Adipocyte (in vitro differentiated cells): ENCODE results near the gene LKAAEAR1.
A peak's percentile ranks its signal among the peaks of the same experiment; 100 is the strongest.

Experiments
- DNase-seq: peaks from one replicate; pipeline ENCODE4 v3.0.0-alpha.2; 2015; ENCODE audit warnings: low read depth
- H3K27me3 ChIP-seq: replicated peaks from 2 replicates; pipeline ENCODE4 v1.7.0; 2013; ENCODE audit warnings: mild to moderate bottlenecking, low read length, moderate library complexity; ENCODE audit not compliant: control insufficient read depth, insufficient read depth
- H3K36me3 ChIP-seq: 2 replicates; pipeline ENCODE4 v1.7.0; 2013; ENCODE audit warnings: low read length, mild to moderate bottlenecking, moderate library complexity; ENCODE audit not compliant: control insufficient read depth, insufficient read depth, severe bottlenecking
- H3K4me1 ChIP-seq: 2 replicates; pipeline ENCODE4 v1.7.0; 2013; ENCODE audit warnings: mild to moderate bottlenecking, low read length, moderate library complexity; ENCODE audit not compliant: control insufficient read depth, insufficient read depth
- H3K4me3 ChIP-seq: 2 replicates; pipeline ENCODE4 v1.7.0; 2013; ENCODE audit warnings: mild to moderate bottlenecking, low read length, moderate library complexity
- H3K9ac ChIP-seq: 2 replicates; pipeline ENCODE4 v1.7.0; 2013; ENCODE audit warnings: mild to moderate bottlenecking, low read length, moderate library complexity
- H3K9me3 ChIP-seq: 2 replicates; pipeline ENCODE4 v1.7.0; 2013; ENCODE audit warnings: mild to moderate bottlenecking, low read length, moderate library complexity; ENCODE audit not compliant: control insufficient read depth

Gene LKAAEAR1

DNA sequence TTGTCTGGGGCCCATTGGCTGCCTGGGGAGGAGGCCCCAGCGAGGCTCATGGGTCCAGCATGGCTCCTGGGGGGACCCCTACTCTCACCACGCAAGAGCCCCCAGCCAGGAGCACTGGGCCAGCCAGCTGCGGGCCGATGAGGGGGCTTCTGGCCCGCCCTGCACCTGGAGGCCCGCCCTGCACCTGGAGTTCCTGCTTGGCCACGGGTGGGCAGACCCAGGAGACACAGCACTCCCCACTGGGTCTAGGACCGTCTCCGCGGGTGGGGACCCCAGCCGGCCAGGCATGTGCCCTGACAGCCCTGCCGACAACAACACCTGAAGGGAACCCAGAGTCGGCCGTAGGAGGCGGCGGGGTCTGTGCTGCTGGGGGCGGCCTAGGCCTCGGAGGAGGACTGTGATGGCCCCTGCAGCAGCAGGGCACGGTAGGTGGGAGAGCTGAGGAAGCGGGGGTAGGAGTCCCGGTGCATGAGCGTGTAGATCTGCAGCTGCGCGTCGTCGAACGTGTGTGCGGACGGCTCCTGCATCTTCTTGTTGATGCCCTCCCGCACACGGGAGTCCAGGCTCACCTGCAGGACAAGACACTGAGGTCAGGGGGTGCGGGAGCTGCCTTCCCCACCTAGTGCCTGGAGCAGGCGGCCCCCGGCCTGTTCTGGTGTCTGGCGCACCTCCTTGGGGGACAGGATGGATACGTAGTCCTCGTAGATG is 10.6 kb downstream of the LKAAEAR1 start:
- Histone ChIP-seq H3K4me3 (no peak overlapping the region), H3K27me3 (no peaks in the 10 kb centered on the region), H3K9me3 (no peaks in the 10 kb centered on the region), H3K4me1 (peaks cover 6% of the 10 kb centered on the region), H3K9ac (no peak overlapping the region), H3K36me3 (peaks cover 6% of the 10 kb centered on the region)
- DNase-seq = no peak

DNA sequence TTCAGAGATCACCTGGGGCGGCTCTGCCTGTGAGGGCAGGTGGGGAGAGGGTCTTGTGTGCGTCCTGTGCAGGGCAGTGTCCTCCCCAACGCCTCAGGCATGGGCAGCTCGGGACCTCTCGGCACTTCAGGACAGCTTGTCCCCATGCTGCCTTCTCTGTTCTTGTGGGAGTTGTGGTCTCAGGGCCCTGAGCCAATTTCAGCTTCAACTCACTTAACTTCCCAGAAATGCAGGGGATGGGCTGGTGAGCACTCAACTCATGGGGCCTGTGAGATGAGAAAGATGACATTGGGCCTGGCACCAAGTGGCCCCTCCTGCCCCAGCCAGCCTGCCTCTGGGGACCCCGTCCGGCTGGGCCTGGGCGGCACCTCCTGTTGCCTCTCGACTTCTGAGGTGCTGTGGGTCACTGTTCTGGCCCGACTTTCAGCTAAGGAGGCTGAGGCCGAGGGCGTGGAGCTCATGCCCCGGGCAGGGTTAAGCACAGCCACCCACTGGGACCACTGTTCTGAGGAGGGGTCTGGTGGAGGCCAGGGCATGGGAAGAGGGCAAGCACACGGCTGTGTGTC is 11.6 kb downstream of the LKAAEAR1 start:
- Histone ChIP-seq H3K9ac (no peak overlapping the region), H3K27me3 (no peaks in the 10 kb centered on the region), H3K9me3 (no peaks in the 10 kb centered on the region), H3K36me3 (peaks cover 6% of the 10 kb centered on the region), H3K4me1 (no peaks in the 10 kb centered on the region), H3K4me3 (no peak overlapping the region)
- no peak for DNase-seq

DNA sequence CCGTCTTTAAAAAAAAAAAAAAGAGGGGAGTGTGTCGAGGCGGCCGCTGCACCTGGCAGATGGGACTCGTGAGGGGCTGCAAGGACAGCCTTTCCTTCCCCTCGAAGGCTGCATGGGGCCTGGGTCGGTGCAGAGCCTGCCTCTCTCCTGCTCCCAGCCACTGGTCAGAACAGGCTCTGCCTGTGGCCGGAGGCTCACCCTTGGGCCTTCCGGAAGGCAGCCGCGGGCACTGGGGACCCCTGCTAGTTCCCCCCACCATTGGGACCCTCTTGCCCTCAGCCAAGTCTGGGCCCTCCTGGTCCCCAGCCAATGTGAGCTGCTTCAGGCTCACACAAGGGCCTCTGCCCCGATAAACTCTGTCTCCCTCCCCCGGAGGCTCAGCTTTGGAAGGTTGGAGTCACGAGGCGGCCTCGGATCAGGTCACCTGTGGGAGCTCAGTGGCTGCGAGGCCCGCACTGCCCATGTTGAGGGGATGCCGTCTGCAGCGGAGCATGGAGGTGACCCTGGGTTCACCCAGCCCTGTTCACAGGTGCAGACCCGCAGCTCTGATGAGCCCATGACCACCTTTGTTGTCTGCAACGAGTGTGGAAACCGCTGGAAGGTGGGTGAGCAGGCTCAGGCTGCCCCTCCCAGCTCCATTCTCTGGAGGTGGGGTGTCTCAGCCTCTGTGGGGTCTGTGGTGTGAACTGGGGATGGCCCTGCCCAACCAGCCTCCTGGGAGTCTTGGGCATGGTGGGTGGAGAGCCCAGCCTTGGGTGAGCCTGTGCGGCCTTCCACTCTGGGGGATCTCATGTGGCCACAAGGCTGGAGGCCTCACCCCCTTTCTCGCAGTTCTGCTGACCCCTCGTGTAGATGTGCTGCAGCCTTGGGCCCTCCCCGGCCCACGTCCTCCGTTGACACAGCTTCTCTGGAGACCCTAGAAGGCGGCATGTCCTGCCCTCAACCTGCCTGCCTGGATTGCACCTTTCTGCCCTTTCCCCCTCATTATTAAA is 12.6 kb downstream of the LKAAEAR1 start:
- Histone ChIP-seq H3K4me3 (no peak overlapping the region), H3K9me3 (no peaks in the 10 kb centered on the region), H3K27me3 (no peaks in the 10 kb centered on the region), H3K4me1 (no peaks in the 10 kb centered on the region), H3K36me3 (peaks cover 6% of the 10 kb centered on the region), H3K9ac (no peak overlapping the region)
- no peak for DNase-seq

DNA sequence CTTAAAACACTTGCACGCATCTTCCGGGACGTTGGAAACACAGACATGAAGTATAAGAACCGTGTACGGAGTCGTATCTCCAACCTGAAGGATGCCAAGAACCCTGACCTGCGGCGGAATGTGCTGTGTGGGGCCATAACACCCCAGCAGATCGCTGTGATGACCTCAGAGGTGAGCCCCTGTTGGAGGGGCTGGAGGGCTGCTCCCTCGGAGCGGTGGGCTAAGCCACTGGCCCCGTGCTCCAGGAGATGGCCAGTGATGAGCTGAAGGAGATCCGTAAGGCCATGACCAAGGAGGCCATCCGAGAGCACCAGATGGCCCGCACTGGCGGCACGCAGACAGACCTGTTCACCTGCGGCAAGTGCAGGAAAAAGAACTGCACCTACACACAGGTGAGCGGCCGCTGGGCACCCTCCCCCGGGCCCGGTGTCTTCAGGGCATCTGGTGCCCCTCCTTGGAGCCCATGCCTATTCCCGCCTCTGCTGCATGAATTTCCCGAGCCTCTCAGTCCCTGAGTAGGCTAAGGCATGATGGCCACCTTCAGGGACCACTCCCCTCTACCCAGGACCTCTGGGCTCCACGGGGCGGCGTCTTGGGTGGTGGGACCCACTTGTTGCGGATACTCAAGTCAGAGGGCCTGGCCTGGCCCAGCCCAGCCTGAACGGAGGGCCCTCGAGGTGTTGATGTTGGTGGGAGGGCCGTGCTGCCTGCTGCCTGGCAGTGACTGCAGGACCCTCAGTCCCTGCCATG is 13.8 kb downstream of the LKAAEAR1 start:
- Histone ChIP-seq H3K9ac (no peak overlapping the region), H3K27me3 (no peaks in the 10 kb centered on the region), H3K9me3 (no peaks in the 10 kb centered on the region), H3K36me3 (peaks cover 6% of the 10 kb centered on the region), H3K4me1 (no peaks in the 10 kb centered on the region), H3K4me3 (no peak overlapping the region)
- no peak for DNase-seq

DNA sequence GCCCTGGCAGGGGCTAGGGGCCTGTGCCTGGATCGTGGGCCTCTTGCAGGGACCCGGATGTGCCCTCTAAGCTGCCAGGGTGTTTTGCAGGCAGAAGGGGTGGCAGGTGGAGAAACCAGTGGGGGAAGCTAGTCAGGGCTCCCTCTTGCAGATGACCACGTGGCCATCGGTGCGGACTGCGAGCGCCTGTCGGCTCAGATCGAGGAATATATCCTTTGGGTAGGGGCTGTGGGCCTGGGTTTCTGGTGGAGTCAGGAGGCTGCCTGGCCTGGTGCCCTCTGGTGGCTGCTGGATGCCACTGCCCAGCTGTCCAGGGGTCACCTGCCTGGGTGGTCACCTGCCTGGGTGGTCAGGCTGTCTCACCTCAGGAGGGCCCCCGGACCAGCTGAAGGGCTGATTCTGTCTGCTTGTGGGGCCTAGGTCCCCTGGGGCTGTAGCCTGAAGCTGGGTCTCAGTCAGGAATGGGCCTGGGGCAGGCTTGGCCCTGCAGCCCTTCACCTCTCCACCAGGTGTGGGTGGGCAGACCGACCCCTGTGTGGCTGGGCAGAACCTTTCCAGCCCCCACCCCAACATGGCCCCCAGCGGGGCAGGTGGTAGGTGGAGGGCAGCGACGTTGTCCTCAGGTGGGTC is 14.5 kb downstream of the LKAAEAR1 start:
- Histone ChIP-seq H3K9me3 (no peaks in the 10 kb centered on the region), H3K36me3 (peaks cover 6% of the 10 kb centered on the region), H3K9ac (no peak overlapping the region), H3K4me3 (no peak overlapping the region), H3K27me3 (no peaks in the 10 kb centered on the region), H3K4me1 (no peaks in the 10 kb centered on the region)
- peak; percentile 50 for DNase-seq

DNA sequence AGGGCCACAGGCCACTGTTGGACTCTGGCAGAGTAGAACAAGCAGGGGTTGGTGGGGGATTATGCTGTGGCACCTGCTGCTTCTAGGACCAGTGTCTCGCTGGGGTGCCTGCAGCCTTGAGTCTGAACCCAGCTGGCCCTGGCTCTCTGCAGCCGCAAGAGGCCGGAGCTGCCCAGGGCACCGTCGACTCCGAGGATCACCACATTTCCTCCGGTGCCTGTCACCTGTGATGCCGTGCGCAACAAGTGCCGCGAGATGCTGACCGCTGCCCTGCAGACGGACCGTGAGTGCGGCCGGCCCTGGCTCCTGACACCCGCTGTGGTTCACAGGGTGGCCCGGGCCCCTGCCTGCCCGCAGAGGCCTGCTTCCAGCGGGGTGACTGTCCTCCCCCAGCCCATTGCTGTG is 15.0 kb downstream of the LKAAEAR1 start:
- H3K4me1 ChIP-seq = peaks cover 5% of the 10 kb centered on the region
- no peaks in the 10 kb centered on the region for H3K9me3 ChIP-seq
- DNase-seq = no peak
- no peaks in the 10 kb centered on the region for H3K27me3 ChIP-seq
- H3K4me3 ChIP-seq = no peak overlapping the region
- peaks cover 6% of the 10 kb centered on the region for H3K36me3 ChIP-seq
- no peak overlapping the region for H3K9ac ChIP-seq

DNA sequence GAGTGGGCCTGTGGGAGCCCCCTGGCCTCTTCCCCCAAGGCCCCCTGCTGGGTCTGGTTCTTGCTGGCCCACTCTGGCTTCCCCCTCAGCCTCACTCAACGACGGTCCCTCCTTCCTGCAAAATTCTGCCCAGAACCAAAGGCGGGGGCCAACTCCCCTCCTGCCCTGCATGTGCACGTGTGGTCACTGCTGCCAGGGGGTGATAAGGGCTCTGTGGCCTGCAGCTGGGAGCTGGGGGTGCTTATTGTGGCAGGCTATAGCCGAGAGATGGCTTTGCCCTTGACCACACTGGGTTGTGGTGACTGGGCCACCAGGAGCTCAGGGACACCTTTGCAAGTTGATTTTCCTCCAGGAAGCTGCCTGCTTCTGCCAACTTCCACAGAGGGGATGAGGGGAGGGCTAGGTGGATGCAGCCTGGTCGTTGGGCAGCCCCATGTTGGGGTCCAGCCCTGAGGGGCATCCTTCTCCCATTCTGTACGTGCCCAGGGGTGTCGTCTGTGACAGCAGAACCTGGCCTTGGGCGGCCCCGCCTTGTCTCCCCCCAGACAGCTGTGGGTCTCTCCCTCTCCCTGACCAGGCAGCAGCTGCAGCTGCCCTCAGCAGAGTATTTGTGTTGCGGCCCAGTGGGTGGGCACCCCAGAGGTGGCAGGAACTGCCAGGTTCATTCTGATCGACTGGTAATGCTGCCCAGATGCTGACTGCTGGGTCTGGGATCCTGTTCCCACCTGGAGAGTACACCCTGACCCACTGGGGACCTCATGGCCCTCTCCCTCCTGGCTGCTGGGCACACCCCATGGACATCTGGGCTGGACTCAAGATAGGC is 15.6 kb downstream of the LKAAEAR1 start:
- no peaks in the 10 kb centered on the region for H3K9me3 ChIP-seq
- no peaks in the 10 kb centered on the region for H3K36me3 ChIP-seq
- H3K27me3 ChIP-seq = no peaks in the 10 kb centered on the region
- H3K4me3 ChIP-seq = no peak overlapping the region
- H3K9ac ChIP-seq = no peak overlapping the region
- H3K4me1 ChIP-seq = peaks cover 11% of the 10 kb centered on the region
- no peak for DNase-seq

DNA sequence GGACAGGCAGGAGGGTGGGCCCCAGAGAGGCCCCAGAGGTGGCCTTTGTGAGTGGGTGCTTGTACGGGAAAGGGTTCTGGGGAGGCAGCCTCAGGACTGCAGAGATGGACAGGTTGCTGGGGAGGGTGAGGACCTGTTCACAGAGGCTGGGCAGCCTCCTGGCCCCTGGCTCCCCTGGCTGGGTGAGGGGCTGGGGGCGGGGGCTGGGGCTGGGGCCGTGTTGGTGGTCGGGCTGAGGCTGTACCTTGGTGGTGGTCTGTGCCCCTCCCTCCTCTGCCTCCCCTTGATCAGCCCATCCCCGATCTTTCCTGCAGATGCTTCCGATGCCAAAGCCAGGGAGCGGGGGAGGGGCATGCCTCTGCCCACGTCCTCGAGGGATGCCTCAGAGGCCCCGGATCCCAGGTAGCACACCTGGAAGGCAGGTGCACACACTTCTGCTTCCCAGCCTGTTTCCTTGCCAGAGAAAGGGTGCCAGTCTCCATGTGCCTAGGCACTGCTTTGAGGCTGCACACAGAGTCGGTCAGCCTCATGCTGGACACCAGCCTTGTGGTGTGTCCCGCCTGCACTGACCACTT is 16.4 kb downstream of the LKAAEAR1 start:
- no peaks in the 10 kb centered on the region for H3K9me3 ChIP-seq
- H3K4me1 ChIP-seq = peaks cover 11% of the 10 kb centered on the region
- H3K36me3 ChIP-seq = no peaks in the 10 kb centered on the region
- H3K27me3 ChIP-seq = no peaks in the 10 kb centered on the region
- H3K4me3 ChIP-seq = no peak overlapping the region
- no peak overlapping the region for H3K9ac ChIP-seq
- DNase-seq = no peak

DNA sequence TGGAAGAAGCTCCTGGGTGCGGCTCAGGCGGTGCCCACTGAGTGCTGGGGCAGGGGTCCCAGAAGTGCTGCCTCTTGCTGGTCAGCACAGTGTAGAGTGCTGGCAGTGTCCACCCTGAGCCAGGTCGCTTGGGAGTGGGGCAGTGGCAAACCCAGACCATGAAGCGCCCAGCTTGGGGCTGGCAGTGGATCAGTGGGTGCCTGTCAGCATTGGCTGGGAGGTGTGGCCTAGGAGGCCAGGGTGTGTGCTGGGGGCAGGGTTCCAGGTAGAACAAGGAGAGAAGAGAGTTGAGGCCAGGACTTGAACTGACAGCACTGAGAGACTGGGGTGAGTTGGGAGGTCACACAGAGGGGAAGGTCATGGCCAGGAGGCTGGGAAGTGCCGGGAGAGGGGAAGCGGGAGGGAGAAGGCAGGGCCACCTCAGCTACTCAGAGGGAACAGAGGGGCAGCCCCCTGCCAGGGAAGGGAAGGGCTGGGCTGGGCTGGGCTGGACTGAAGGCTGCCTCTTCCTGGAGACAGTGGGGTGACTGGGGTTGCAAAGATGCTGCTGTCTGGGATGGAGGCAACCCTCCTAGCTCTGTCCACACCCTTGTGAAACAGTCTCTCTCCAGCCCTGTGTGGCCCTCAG is 17.1 kb downstream of the LKAAEAR1 start:
- Histone ChIP-seq H3K4me1 (peaks cover 15% of the 10 kb centered on the region), H3K36me3 (no peaks in the 10 kb centered on the region), H3K4me3 (no peak overlapping the region), H3K9me3 (no peaks in the 10 kb centered on the region), H3K9ac (no peak overlapping the region), H3K27me3 (no peaks in the 10 kb centered on the region)
- no peak for DNase-seq
